ENCODE results near the gene PER1. TPM values are rescaled to one million over a fixed set of nuclear protein-coding genes. Genes with fewer than 3 reads are reported as not detected.
A peak's percentile ranks its signal among the peaks of the same experiment; 100 is the strongest.

PER1 gene
- total and polyA plus RNA-seq, 10 of the 15 experiments (the other 5 are each of a cell fraction or from before 2014, with no cell fraction given): 0.02 to 25.1 (median 5.4) TPM

DNA sequence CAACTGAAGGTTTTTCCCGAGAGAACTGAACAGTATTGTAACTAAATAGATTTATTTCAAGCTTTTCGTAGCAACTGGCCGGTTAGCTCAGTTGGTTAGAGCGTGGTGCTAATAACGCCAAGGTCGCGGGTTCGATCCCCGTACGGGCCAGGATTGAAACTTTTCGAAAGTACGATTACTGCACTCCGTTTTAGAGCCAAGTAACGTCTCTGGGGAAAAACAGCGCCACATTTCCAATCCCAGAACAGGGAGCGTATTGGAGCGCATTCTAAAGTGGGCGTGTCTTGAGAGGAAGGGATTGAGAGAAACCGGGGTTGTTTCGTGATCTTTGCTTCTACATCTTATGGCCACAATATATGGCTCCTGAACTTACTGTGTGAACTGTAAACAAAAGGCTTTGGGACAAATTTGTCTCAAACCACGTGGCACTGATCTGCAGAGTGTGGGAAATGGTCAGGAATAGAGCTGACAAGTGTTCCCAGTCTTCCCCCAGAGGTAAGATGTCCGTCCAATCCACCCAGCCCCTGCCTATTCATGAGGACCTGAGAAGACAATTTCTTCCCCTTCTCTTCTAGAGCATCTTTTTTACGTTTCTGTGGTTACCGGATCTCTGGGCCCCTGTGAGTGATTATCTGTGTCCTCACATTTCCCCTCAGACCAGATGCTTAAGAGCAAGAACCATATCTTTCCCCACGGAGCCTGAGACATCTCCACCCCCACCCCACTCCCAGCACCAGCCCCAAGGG is 35.5 kb upstream of the PER1 start (continued):
- TF ChIP-seq, protein P1, sequence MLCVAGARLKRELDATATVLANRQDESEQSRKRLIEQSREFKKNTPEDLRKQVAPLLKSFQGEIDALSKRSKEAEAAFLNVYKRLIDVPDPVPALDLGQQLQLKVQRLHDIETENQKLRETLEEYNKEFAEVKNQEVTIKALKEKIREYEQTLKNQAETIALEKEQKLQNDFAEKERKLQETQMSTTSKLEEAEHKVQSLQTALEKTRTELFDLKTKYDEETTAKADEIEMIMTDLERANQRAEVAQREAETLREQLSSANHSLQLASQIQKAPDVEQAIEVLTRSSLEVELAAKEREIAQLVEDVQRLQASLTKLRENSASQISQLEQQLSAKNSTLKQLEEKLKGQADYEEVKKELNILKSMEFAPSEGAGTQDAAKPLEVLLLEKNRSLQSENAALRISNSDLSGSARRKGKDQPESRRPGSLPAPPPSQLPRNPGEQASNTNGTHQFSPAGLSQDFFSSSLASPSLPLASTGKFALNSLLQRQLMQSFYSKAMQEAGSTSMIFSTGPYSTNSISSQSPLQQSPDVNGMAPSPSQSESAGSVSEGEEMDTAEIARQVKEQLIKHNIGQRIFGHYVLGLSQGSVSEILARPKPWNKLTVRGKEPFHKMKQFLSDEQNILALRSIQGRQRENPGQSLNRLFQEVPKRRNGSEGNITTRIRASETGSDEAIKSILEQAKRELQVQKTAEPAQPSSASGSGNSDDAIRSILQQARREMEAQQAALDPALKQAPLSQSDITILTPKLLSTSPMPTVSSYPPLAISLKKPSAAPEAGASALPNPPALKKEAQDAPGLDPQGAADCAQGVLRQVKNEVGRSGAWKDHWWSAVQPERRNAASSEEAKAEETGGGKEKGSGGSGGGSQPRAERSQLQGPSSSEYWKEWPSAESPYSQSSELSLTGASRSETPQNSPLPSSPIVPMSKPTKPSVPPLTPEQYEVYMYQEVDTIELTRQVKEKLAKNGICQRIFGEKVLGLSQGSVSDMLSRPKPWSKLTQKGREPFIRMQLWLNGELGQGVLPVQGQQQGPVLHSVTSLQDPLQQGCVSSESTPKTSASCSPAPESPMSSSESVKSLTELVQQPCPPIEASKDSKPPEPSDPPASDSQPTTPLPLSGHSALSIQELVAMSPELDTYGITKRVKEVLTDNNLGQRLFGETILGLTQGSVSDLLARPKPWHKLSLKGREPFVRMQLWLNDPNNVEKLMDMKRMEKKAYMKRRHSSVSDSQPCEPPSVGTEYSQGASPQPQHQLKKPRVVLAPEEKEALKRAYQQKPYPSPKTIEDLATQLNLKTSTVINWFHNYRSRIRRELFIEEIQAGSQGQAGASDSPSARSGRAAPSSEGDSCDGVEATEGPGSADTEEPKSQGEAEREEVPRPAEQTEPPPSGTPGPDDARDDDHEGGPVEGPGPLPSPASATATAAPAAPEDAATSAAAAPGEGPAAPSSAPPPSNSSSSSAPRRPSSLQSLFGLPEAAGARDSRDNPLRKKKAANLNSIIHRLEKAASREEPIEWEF (IDR thresholded peaks at IDR 0.05; ENCODE audit: insufficient replicate concordance, low read depth, low read length): no peak
- TF ChIP-seq KLF5 (IDR thresholded peaks at IDR 0.05; ENCODE audit: partially characterized antibody) (no peak), NR2F1 (conservative IDR thresholded peaks at IDR 0.05) (peak; percentile 28; the same call in 1 of the 2 replicates), STAT1 (conservative IDR thresholded peaks at IDR 0.05) (0 out of 2 replicates have a peak, but pooled peaks have one; percentile 5), RAD51 (IDR thresholded peaks at IDR 0.05) (0 out of 2 replicates have a peak, but pooled peaks have one; percentile 7), POU2F2 (IDR thresholded peaks at IDR 0.05; ENCODE audit: borderline replicate concordance, low read depth, low read length) (0 out of 3 replicates have a peak, but pooled peaks have one; percentile 21), HDGF (IDR thresholded peaks at IDR 0.05) (no peak), ZNF274 (IDR thresholded peaks at IDR 0.05; ENCODE audit: insufficient read depth, insufficient read length) (no peak), SP1 (IDR thresholded peaks at IDR 0.05; ENCODE audit: low read depth, low read length) (no peak), BMI1 (IDR thresholded peaks at IDR 0.05; ENCODE audit: borderline replicate concordance) (no peak)
- TF ChIP-seq, protein P2, sequence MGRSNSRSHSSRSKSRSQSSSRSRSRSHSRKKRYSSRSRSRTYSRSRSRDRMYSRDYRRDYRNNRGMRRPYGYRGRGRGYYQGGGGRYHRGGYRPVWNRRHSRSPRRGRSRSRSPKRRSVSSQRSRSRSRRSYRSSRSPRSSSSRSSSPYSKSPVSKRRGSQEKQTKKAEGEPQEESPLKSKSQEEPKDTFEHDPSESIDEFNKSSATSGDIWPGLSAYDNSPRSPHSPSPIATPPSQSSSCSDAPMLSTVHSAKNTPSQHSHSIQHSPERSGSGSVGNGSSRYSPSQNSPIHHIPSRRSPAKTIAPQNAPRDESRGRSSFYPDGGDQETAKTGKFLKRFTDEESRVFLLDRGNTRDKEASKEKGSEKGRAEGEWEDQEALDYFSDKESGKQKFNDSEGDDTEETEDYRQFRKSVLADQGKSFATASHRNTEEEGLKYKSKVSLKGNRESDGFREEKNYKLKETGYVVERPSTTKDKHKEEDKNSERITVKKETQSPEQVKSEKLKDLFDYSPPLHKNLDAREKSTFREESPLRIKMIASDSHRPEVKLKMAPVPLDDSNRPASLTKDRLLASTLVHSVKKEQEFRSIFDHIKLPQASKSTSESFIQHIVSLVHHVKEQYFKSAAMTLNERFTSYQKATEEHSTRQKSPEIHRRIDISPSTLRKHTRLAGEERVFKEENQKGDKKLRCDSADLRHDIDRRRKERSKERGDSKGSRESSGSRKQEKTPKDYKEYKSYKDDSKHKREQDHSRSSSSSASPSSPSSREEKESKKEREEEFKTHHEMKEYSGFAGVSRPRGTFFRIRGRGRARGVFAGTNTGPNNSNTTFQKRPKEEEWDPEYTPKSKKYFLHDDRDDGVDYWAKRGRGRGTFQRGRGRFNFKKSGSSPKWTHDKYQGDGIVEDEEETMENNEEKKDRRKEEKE (IDR thresholded peaks at IDR 0.05): no peak
- TF ChIP-seq, protein P3, sequence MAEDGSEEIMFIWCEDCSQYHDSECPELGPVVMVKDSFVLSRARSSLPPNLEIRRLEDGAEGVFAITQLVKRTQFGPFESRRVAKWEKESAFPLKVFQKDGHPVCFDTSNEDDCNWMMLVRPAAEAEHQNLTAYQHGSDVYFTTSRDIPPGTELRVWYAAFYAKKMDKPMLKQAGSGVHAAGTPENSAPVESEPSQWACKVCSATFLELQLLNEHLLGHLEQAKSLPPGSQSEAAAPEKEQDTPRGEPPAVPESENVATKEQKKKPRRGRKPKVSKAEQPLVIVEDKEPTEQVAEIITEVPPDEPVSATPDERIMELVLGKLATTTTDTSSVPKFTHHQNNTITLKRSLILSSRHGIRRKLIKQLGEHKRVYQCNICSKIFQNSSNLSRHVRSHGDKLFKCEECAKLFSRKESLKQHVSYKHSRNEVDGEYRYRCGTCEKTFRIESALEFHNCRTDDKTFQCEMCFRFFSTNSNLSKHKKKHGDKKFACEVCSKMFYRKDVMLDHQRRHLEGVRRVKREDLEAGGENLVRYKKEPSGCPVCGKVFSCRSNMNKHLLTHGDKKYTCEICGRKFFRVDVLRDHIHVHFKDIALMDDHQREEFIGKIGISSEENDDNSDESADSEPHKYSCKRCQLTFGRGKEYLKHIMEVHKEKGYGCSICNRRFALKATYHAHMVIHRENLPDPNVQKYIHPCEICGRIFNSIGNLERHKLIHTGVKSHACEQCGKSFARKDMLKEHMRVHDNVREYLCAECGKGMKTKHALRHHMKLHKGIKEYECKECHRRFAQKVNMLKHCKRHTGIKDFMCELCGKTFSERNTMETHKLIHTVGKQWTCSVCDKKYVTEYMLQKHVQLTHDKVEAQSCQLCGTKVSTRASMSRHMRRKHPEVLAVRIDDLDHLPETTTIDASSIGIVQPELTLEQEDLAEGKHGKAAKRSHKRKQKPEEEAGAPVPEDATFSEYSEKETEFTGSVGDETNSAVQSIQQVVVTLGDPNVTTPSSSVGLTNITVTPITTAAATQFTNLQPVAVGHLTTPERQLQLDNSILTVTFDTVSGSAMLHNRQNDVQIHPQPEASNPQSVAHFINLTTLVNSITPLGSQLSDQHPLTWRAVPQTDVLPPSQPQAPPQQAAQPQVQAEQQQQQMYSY (CRISPR knock-in tag; IDR thresholded peaks at IDR 0.05): no peak
- TF ChIP-seq, protein P4, sequence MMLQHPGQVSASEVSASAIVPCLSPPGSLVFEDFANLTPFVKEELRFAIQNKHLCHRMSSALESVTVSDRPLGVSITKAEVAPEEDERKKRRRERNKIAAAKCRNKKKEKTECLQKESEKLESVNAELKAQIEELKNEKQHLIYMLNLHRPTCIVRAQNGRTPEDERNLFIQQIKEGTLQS (IDR thresholded peaks at IDR 0.05; ENCODE audit: borderline replicate concordance, extremely low read depth, low read depth, low read length): no peak
- TF ChIP-seq, protein P5, sequence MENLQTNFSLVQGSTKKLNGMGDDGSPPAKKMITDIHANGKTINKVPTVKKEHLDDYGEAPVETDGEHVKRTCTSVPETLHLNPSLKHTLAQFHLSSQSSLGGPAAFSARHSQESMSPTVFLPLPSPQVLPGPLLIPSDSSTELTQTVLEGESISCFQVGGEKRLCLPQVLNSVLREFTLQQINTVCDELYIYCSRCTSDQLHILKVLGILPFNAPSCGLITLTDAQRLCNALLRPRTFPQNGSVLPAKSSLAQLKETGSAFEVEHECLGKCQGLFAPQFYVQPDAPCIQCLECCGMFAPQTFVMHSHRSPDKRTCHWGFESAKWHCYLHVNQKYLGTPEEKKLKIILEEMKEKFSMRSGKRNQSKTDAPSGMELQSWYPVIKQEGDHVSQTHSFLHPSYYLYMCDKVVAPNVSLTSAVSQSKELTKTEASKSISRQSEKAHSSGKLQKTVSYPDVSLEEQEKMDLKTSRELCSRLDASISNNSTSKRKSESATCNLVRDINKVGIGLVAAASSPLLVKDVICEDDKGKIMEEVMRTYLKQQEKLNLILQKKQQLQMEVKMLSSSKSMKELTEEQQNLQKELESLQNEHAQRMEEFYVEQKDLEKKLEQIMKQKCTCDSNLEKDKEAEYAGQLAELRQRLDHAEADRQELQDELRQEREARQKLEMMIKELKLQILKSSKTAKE (IDR thresholded peaks at IDR 0.05; ENCODE audit: low read depth, poor library complexity, severe bottlenecking): peak; percentile 39
